ENCODE measurements around the gene CD74. TPM values are rescaled to one million over a fixed set of nuclear protein-coding genes. Genes with fewer than 3 reads are reported as not detected.

CD74 gene
- total RNA-seq, 2 donors from 2014 or later, result 425 to 612 TPM

GRCh38 chr5:150389531-150390266 is 23.0 kb downstream of the CD74 start:
- H3K9me3 ChIP-seq, result no peaks in the 10 kb centered on the region
- H3K27ac ChIP-seq, result no peak overlapping the region
- DNase-seq (ENCODE audit: low spot score), result no peak
- TF ChIP-seq POLR2AphosphoS5 (IDR thresholded peaks at IDR 0.05) (no peak), POLR2A (IDR thresholded peaks at IDR 0.05) (no peak)
- TF ChIP-seq, protein P1, sequence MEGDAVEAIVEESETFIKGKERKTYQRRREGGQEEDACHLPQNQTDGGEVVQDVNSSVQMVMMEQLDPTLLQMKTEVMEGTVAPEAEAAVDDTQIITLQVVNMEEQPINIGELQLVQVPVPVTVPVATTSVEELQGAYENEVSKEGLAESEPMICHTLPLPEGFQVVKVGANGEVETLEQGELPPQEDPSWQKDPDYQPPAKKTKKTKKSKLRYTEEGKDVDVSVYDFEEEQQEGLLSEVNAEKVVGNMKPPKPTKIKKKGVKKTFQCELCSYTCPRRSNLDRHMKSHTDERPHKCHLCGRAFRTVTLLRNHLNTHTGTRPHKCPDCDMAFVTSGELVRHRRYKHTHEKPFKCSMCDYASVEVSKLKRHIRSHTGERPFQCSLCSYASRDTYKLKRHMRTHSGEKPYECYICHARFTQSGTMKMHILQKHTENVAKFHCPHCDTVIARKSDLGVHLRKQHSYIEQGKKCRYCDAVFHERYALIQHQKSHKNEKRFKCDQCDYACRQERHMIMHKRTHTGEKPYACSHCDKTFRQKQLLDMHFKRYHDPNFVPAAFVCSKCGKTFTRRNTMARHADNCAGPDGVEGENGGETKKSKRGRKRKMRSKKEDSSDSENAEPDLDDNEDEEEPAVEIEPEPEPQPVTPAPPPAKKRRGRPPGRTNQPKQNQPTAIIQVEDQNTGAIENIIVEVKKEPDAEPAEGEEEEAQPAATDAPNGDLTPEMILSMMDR (IDR thresholded peaks at IDR 0.05), result no peak
- H3K4me3 ChIP-seq, result no peak overlapping the region
- H3K27me3 ChIP-seq (replicated peaks; ENCODE audit: insufficient read depth), result no peaks in the 10 kb centered on the region
- intact Hi-C loops (cut with DNase I), result no loop called here
- 67% methylated on average over 13 of the region's 13 CpGs for WGBS
- H3K4me1 ChIP-seq (replicated peaks), result no peaks in the 10 kb centered on the region
- H3K36me3 ChIP-seq, result peaks cover 9 to 18% of the 10 kb centered on the region in 2 donors

DNA sequence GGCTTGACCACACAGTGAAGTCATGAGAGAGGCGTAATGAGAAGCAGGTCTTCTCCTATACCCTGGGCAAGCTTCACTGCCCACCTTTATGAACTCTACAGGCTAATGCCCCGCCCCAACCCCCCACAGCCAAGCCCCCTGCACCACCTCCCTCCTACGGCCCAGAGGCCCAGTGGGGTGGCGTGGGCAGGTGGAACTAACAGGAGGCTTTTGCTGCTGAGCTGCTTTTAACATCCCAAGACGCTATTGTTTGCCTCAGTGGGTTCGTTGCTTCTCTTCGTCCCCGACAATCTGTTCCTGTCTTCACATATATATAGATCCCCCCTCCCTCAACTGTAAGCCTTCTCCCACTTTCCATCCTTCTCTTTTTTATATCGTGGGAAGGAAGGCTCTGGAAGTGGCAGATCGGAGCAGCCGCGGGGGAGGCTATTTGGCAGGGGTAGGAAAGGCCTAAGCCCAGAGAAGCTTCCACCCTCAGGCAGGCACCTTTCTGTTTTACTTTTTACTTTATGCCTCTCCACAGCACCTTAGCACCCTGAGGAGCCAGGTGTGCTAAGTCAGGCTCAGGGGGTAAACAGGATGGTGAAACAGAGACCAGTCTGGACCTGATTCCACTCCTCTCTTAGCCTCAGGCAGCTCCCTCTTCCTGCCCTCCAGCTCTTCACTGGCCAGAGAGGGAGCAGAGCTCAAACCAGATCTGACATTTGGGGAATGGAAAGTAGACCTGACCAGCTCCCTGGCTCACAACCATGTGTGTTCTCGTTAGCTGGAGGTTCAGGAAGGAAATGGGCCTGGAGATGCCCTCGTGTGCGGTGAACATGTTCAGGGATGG is 26.5 kb downstream of the CD74 start:
- no peak for TF ChIP-seq POLR2AphosphoS5 (IDR thresholded peaks at IDR 0.05)
- TF ChIP-seq, protein P1 (IDR thresholded peaks at IDR 0.05), result no peak
- no peak for TF ChIP-seq POLR2A (IDR thresholded peaks at IDR 0.05)
- no peaks in the 10 kb centered on the region for H3K9me3 ChIP-seq
- no peak overlapping the region for H3K4me3 ChIP-seq
- 63% methylated on average over 15 of the region's 15 CpGs for WGBS
- intact Hi-C loops (cut with DNase I), result no loop called here
- H3K27ac ChIP-seq, result no peak overlapping the region
- no peak for DNase-seq (ENCODE audit: low spot score)
- H3K27me3 ChIP-seq (replicated peaks; ENCODE audit: insufficient read depth), result no peaks in the 10 kb centered on the region
- peaks cover 5 to 25% of the 10 kb centered on the region in 2 donors for H3K36me3 ChIP-seq
- H3K4me1 ChIP-seq (replicated peaks), result no peaks in the 10 kb centered on the region

DNA sequence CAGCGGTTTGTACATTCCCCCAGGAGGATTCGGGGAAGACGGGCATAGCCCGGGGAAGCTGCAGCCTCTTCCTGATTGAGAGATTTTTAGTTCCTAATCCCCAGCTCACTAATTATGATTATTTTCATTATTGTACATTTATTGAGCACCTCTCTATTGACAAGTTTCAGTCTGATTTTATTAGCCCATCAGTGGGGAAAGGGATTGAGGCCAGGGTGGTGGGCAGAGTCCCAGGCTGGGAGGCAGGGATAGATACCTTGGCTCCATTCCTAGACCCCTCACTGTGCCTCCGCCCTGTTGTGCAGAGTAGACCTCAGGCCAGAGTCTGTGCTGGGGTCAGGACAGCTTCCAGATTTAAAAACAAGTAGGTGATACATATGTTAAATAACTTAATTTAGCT is 28.0 kb downstream of the CD74 start:
- 88% methylated on average over 5 of the region's 5 CpGs for WGBS
- intact Hi-C loops (cut with DNase I), result no loop called here
- TF ChIP-seq POLR2A (IDR thresholded peaks at IDR 0.05) (no peak), POLR2AphosphoS5 (IDR thresholded peaks at IDR 0.05) (no peak)
- TF ChIP-seq, protein P1 (IDR thresholded peaks at IDR 0.05), result no peak
- Histone ChIP-seq H3K4me3 (no peak overlapping the region), H3K27me3 (replicated peaks; ENCODE audit: insufficient read depth) (no peaks in the 10 kb centered on the region), H3K36me3 (peaks cover 8 to 30% of the 10 kb centered on the region in 2 donors), H3K27ac (no peak overlapping the region), H3K4me1 (replicated peaks) (no peaks in the 10 kb centered on the region), H3K9me3 (no peaks in the 10 kb centered on the region)
- no peak for DNase-seq (ENCODE audit: low spot score)

- Histone ChIP-seq H3K4me1 (replicated peaks) (no peaks in the 10 kb centered on the region), H3K27me3 (replicated peaks; ENCODE audit: insufficient read depth) (no peaks in the 10 kb centered on the region), H3K36me3 (peaks cover 26 to 52% of the 10 kb centered on the region in 2 donors), H3K27ac (no peak overlapping the region), H3K4me3 (no peak overlapping the region), H3K9me3 (no peaks in the 10 kb centered on the region)
- TF ChIP-seq POLR2A (IDR thresholded peaks at IDR 0.05), result no peak
- no peak for DNase-seq (ENCODE audit: low spot score)
- 69% methylated on average over 5 of the region's 5 CpGs for WGBS
- intact Hi-C loops (cut with DNase I), result no loop called here
These were observed 34.6 kb downstream of the CD74 start for GRCh38 chr5:150377964-150378694.

All from prostate gland (tissue), 2 donors.